Stomach (tissue), 9 donors: ENCODE measurements around the gene MAN1B1. TPM values are rescaled to one million over a fixed set of nuclear protein-coding genes. Genes with fewer than 3 reads are reported as not detected.
A peak's percentile ranks its signal among the peaks of the same experiment; 100 is the strongest.

ENCODE experiments used
- DNase-seq, 2 donors: peaks; one replicate each; pipeline versions ENCODE4 v3.0.0 to v3.0.0-alpha.2; 2013 to 2019
- H3K27ac ChIP-seq, 5 donors: fragments of 200-600 bp in 4 of 5; sonication (generic) in 4 of 5; one replicate each; pipeline ENCODE4 v1.5.1; 2013 to 2019; ENCODE audit warnings: mild to moderate bottlenecking in 1 of 5, moderate library complexity in 1 of 5
- H3K27me3 ChIP-seq, 3 donors: fragments of 200-600 bp; sonication (generic); one replicate each; pipeline ENCODE4 v1.5.1; 2017 to 2019; ENCODE audit warnings: mixed run types in 1 of 3
- H3K36me3 ChIP-seq, 4 donors: fragments of 200-600 bp; sonication (generic); 1 replicate in 3 of 4; 2 replicates in 1 of 4; pipeline ENCODE4 v1.5.1; 2016 to 2019
- H3K4me1 ChIP-seq, 4 donors: fragments of 200-600 bp; sonication (generic); one replicate each; pipeline ENCODE4 v1.5.1; 2016 to 2019
- H3K4me3 ChIP-seq, 4 donors: fragments of 200-600 bp; sonication (generic) in 3 of 4; one replicate each; pipeline ENCODE4 v1.5.1; 2016 to 2019; ENCODE audit warnings: mild to moderate bottlenecking in 1 of 4
- H3K9me3 ChIP-seq, 4 donors: fragments of 200-600 bp; sonication (generic); one replicate each; pipeline ENCODE4 v1.5.1; 2016 to 2019
- CTCF ChIP-seq, 7 experiments: fragments of 450-650 bp in 4 of 7; fragments of 200-600 bp in 3 of 7; sonication (generic) in 3 of 7; IDR thresholded peaks; one replicate each; pipeline ENCODE4 v1.5.1; 2016 to 2019; ENCODE audit warnings: antibody characterized with exemption in 7 of 7, control low read depth in 2 of 7, mild to moderate bottlenecking in 1 of 7
- EP300 ChIP-seq: sonication (generic); formaldehyde crosslinking; IDR thresholded peaks from one replicate; pipeline ENCODE4 v1.6.1; 2017; ENCODE audit warnings: antibody characterized with exemption
- POLR2A ChIP-seq, 4 donors: fragments of 450-650 bp; IDR thresholded peaks; one replicate each; pipeline ENCODE4 v1.6.1; 2016; ENCODE audit warnings: antibody characterized with exemption in 4 of 4, control low read depth in 2 of 4, mild to moderate bottlenecking in 1 of 4, moderate library complexity in 1 of 4
- POLR2AphosphoS5 ChIP-seq, 3 donors: sonication (generic); formaldehyde crosslinking; IDR thresholded peaks; one replicate each; pipeline ENCODE4 v1.6.1; 2016; ENCODE audit warnings: antibody characterized with exemption in 3 of 3
- WGBS, 5 donors: extraction: QIAGEN DNeasy Blood & Tissue Kit in 3 of 5; methylation state at CpG; one replicate each; pipeline versions ENCODE4 v1.1.5 to v1.1.7; 2013 to 2018; 5-methylcytosine and 5-hydroxymethylcytosine counted together
- intact Hi-C: fragments of 100-400 bp; cut with DNase I; formaldehyde crosslinking; loops from one replicate; pipeline ENCODE4 v1.15.1; 2023; ENCODE audit warnings: low total_unique reads
- polyA plus RNA-seq, 3 donors: library from polyadenylated mRNA; stranded (reverse); fragments of 200-250 nt; gene quantifications; one replicate each; pipeline ENCODE4 v1.2.3, GENCODE V29; 2013
- total RNA-seq, 5 donors: library from RNA; depleted of rRNA; stranded (reverse); fragments of >200 nt; gene quantifications; one replicate each; pipeline versions ENCODE4 v1.1.0 to v1.2.3, GENCODE V29; 2014 to 2016
- donor health status: healthy with polysubstance abuse.
- donor health status: Bipolar disorder and iron deficiency.
- donor health status: healthy.

MAN1B1 gene
- total and polyA plus RNA-seq, 8 donors = 4.7 to 167 (median 39.8) TPM

- H3K27ac ChIP-seq = no peak overlapping the region
- intact Hi-C loops = no loop called here
- H3K9me3 ChIP-seq = no peaks in the 10 kb centered on the region
- H3K36me3 ChIP-seq = no peaks in the 10 kb centered on the region
- peaks cover 0 to 22% (median 5%) of the 10 kb centered on the region in 3 donors for H3K27me3 ChIP-seq
- H3K4me3 ChIP-seq = no peak overlapping the region
- no peak for TF ChIP-seq POLR2A (IDR thresholded peaks at IDR 0.05)
- no peak for TF ChIP-seq EP300
- TF ChIP-seq POLR2AphosphoS5 (IDR thresholded peaks at IDR 0.05) = peak in 1 of 3 donors; percentile 66
- TF ChIP-seq CTCF (IDR thresholded peaks at IDR 0.05) = peak in 6 of 7 experiments; percentile 86 to 100 (median 98)
- DNase-seq = peak; percentile 77 to 85
- peaks cover under 1 to 35% (median 21%) of the 10 kb centered on the region in 4 donors for H3K4me1 ChIP-seq
- WGBS, 5 donors = 47 to 55% (median 52%) methylated on average over 44 to 55 of the region's 55 CpGs
These were observed 22.5 kb upstream of the MAN1B1 start for GRCh38 chr9:137064027-137064879.

- H3K4me3 ChIP-seq = no peak overlapping the region
- 82 to 90% (median 85%) methylated on average over 11 to 12 of the region's 12 CpGs for WGBS, 5 donors
- no peak for DNase-seq
- peaks cover 6 to 40% (median 27%) of the 10 kb centered on the region in 4 donors for H3K4me1 ChIP-seq
- TF ChIP-seq POLR2A (IDR thresholded peaks at IDR 0.05) = no peak
- no peak for TF ChIP-seq POLR2AphosphoS5 (IDR thresholded peaks at IDR 0.05)
- no peak for TF ChIP-seq EP300
- TF ChIP-seq CTCF (IDR thresholded peaks at IDR 0.05) = no peak
- H3K27me3 ChIP-seq = peaks cover 0 to 28% (median 11%) of the 10 kb centered on the region in 3 donors
- intact Hi-C loops = no loop called here
- H3K9me3 ChIP-seq = no peaks in the 10 kb centered on the region
- H3K27ac ChIP-seq = no peak overlapping the region
- H3K36me3 ChIP-seq = no peaks in the 10 kb centered on the region
These were observed 22.0 kb upstream of the MAN1B1 start for GRCh38 chr9:137064880-137065164.

- H3K27me3 ChIP-seq = peaks cover 0 to 32% (median 11%) of the 10 kb centered on the region in 3 donors
- H3K4me1 ChIP-seq = peaks cover 12 to 47% (median 30%) of the 10 kb centered on the region in 4 donors
- H3K9me3 ChIP-seq = no peaks in the 10 kb centered on the region
- intact Hi-C loops = no loop called here
- no peak overlapping the region for H3K27ac ChIP-seq
- H3K4me3 ChIP-seq = no peak overlapping the region
- no peak for DNase-seq
- TF ChIP-seq POLR2AphosphoS5 (IDR thresholded peaks at IDR 0.05) (no peak), POLR2A (IDR thresholded peaks at IDR 0.05) (no peak), EP300 (no peak), CTCF (IDR thresholded peaks at IDR 0.05) (no peak)
- WGBS, 5 donors = 90 to 94% (median 93%) methylated on average over 15 to 23 of the region's 23 CpGs
- no peaks in the 10 kb centered on the region for H3K36me3 ChIP-seq
These were observed 21.3 kb upstream of the MAN1B1 start for GRCh38 chr9:137065336-137065967.

GRCh38 chr9:137066096-137066861 is 20.5 kb upstream of the MAN1B1 start:
- intact Hi-C loops = no loop called here
- TF ChIP-seq CTCF (IDR thresholded peaks at IDR 0.05) (no peak), POLR2A (IDR thresholded peaks at IDR 0.05) (no peak), EP300 (no peak), POLR2AphosphoS5 (IDR thresholded peaks at IDR 0.05) (no peak)
- WGBS, 5 donors = 54 to 82% (median 63%) methylated on average over 5 to 26 of the region's 26 CpGs
- Histone ChIP-seq H3K4me1 (peaks cover 21 to 55% (median 38%) of the 10 kb centered on the region in 4 donors), H3K27me3 (peaks cover 0 to 32% (median 11%) of the 10 kb centered on the region in 3 donors), H3K36me3 (no peaks in the 10 kb centered on the region), H3K9me3 (no peaks in the 10 kb centered on the region), H3K27ac (no peak overlapping the region), H3K4me3 (no peak overlapping the region)
- DNase-seq = no peak
